DMS53 treated with DMSO at 0.1 percent for 48 hours (cell line): Measurements from ENCODE around the gene MAMDC2.

ENCODE experiments used
- DNase-seq: peaks from one replicate; lab custom pipeline; 2025; ENCODE audit not compliant: unreplicated experiment; lab: John Stamatoyannopoulos, UW

Gene MAMDC2

GRCh38 chr9:70257502-70257901 lies 213.9 kb downstream of the MAMDC2 start:
- DNase-seq, result no peak

- peak; percentile 33 for DNase-seq
Measured at GRCh38 chr9:70257991-70258691, 214.5 kb downstream of the MAMDC2 start.

- DNase-seq, result peak; percentile 73
Measured at GRCh38 chr9:70258692-70259511, 215.3 kb downstream of the MAMDC2 start, which contains the start of gene SMC5. Gene SMC5 (plus strand): TSS chr9:70258978. CDS start chr9:70259079, 101 bp downstream.

DNA sequence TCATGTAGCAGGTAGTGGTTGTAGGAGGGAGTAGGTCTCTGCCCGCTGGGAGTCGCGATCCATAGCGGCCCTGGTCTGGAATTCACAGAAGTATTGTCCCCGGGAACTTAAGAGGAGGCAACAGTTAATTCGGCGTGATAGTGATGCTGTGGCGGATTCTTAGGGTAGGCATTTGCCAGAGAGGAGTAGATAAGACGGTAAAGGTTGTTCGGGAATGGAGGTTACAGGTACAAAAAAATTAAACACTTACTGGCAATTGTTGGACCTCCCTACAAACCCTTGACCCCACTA lies 215.8 kb downstream of the MAMDC2 start:
- peak; percentile 7 for DNase-seq

- DNase-seq, result no peak
Measured at GRCh38 chr9:70260007-70260443, 216.4 kb downstream of the MAMDC2 start.

DNA sequence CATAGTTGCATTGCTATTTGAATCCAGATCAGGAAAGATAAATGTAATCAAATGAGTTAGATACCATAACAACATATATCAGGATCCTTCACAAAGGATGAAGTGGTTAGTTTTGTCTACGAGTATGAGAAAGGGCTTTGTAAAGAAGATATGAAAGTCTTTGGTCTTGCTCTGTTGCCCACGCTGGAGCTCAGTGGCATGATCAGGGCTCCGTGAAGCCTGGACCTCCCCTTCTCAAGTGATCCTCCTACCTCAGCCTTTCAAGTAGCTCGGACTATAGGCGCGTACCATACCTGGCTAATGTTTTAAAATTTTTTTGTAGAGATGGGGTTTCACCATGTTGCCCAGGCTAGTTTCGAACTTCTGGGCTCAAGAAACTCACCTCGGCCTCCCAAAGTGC lies 217.0 kb downstream of the MAMDC2 start:
- DNase-seq, result no peak

DNA sequence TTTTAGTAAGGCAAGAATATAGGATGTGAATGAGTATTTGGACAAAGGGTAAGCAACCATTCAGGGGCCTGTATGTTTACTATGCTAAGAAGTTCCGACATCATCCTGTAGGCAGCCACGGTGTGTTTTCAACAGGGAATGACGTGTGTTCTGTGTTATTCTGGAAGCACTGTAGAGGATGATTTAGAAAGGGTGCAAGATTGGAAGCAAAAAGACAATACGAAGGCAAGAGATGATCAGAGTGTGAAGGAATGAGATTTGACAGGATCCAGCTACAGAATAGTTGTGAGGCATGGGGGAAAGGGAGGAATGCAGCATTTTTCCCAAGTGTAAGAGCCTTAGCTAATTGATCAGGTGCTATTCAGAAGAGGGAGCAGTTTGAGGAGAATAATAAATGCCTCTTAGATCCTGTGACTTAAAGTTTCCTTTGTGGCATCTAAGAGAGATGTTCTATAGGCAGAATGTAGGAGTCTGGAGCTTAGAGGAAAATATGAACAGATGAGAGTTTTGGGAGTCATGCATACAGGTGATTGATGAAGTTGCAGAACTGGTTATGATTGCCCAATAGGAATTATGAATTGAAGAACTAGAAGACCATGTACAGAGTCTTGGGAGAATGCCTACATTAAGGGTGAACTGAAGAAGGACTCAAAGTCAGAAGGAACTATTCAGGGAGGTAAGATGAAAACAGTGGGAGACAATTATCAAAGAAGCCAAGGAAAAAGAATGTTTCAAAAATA lies 217.7 kb downstream of the MAMDC2 start:
- no peak for DNase-seq

DNA sequence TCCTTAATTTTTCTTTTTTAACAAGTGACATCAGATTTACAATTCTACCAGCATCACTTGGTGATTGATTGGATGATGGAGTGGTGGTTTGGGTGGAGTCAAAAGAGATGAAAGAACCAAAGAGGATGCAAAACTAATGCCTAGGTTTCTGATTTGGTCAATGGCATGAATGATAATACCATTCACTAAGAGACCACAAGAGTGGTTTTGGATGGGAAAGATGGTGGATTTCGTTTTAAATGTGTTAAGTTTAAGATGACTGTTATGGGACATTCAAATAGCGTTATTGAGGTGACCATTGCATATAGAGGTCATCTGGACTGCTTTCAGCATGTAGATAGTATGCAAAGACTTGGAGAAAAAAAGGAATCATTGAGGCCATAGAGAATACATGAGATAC lies 218.7 kb downstream of the MAMDC2 start:
- no peak for DNase-seq

- DNase-seq, result no peak
Measured at GRCh38 chr9:70262948-70263347, 219.3 kb downstream of the MAMDC2 start.

DNA sequence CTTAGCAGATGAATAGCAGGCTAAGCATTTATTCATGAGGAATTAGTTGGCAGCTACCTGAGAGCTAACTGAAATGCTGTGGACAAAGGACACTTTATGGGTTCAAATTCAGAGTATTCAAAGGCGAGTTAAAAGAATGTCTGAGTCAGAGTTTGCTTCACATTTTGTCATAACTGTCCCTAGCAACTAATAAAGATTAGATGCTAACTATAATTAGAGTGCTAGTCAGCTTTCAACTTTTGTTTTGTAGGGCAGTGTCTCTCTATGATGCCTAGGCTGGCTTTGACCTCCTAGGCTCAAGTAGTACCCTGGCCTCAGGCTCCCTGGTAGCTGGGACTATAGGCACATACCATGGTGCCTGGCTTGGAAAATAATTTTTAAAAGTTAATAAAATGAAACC lies 219.8 kb downstream of the MAMDC2 start:
- DNase-seq, result no peak
